Esophagus squamous epithelium (tissue), 5 donors: ENCODE data around the gene BEST2. TPM values are rescaled to one million over a fixed set of nuclear protein-coding genes. Genes with fewer than 3 reads are reported as not detected.
A peak's percentile ranks its signal among the peaks of the same experiment; 100 is the strongest.

Experiments
- DNase-seq: peaks from one replicate; lab custom pipeline; 2025; lab: John Stamatoyannopoulos, UW
- H3K27ac ChIP-seq, 4 donors: fragments of 200-600 bp; sonication (generic); one replicate each; pipeline ENCODE4 v1.5.1; 2016 to 2019; ENCODE audit warnings: mild to moderate bottlenecking in 1 of 4
- H3K27me3 ChIP-seq, 4 donors: fragments of 200-600 bp; sonication (generic); 1 replicate in 3 of 4; 2 replicates in 1 of 4; pipeline versions ENCODE4 v1.5.1 to v1.6.0; 2017 to 2021; ENCODE audit warnings: antibody characterized with exemption in 1 of 4
- H3K36me3 ChIP-seq, 3 donors: fragments of 200-600 bp; sonication (generic); one replicate each; pipeline ENCODE4 v1.5.1; 2016 to 2019
- H3K4me1 ChIP-seq, 3 donors: fragments of 200-600 bp; sonication (generic); one replicate each; pipeline ENCODE4 v1.5.1; 2017 to 2019
- H3K4me3 ChIP-seq, 4 donors: fragments of 200-600 bp; sonication (generic); 1 replicate in 3 of 4; 2 replicates in 1 of 4; pipeline ENCODE4 v1.5.1; 2016 to 2019; ENCODE audit warnings: mild to moderate bottlenecking in 2 of 4, moderate library complexity in 1 of 4
- H3K9me3 ChIP-seq, 3 donors: fragments of 200-600 bp; sonication (generic); one replicate each; pipeline ENCODE4 v1.5.1; 2016 to 2019
- CTCF ChIP-seq, 6 experiments: fragments of 450-650 bp in 4 of 6; fragments of 200-600 bp in 2 of 6; sonication (generic) in 2 of 6; IDR thresholded peaks; one replicate each; pipeline ENCODE4 v1.5.1; 2016 to 2019; ENCODE audit warnings: antibody characterized with exemption in 6 of 6, mild to moderate bottlenecking in 4 of 6, moderate library complexity in 4 of 6
- POLR2A ChIP-seq, 4 donors: fragments of 450-650 bp; IDR thresholded peaks; one replicate each; pipeline ENCODE4 v1.6.1; 2017; ENCODE audit warnings: antibody characterized with exemption in 4 of 4, mild to moderate bottlenecking in 4 of 4, moderate library complexity in 3 of 4
- WGBS, 2 donors: methylation state at CpG; one replicate each; pipeline ENCODE4 v1.1.5; 2018; 5-methylcytosine and 5-hydroxymethylcytosine counted together
- intact Hi-C: fragments of 100-400 bp; cut with DNase I; formaldehyde crosslinking; loops from one replicate; pipeline ENCODE4 v1.15.0; 2022
- total RNA-seq, 4 donors: library from RNA; depleted of rRNA; stranded (reverse); fragments of >200 nt; gene quantifications; one replicate each; pipeline ENCODE4 v1.1.0, GENCODE V29; 2016
- donor health status: DM: yes; HTN: yes; CAD: no.

The BEST2 gene
- total RNA-seq, 4 donors from 2014 or later = 0.27 to 1.3 TPM; not detected in 2

DNA sequence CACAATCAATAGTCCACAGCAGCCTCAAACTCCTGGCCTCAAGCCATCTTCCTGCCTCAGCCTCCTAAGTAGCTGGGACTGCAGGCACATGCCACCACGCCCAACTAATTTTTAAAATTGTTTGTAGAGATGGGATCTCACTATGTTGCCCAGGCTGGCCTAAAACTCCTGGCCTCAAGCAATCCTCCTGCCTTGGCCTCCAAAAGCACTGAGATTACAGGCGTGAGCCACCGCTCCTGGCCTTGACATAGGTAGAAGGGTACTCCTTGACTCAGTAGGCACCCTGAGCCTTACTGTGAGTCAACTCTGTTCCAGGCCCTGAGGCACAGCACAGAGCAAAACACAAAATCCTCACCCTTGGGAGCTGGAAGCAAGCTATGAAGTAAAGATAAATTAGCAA is 35.7 kb upstream of the BEST2 start:
- TF ChIP-seq POLR2A (IDR thresholded peaks at IDR 0.05) (no peak), CTCF (IDR thresholded peaks at IDR 0.05) (no peak)
- Histone ChIP-seq H3K36me3 (peaks cover 35 to 86% (median 43%) of the 10 kb centered on the region in 3 donors), H3K4me1 (peaks cover 4 to 44% (median 10%) of the 10 kb centered on the region in 3 donors), H3K27me3 (no peaks in the 10 kb centered on the region), H3K9me3 (no peaks in the 10 kb centered on the region), H3K27ac (no peak overlapping the region), H3K4me3 (no peak overlapping the region)
- intact Hi-C loops = loop anchor here (10.0 kb wide), 1 partner anchor 89 kb away; the partner anchor contains the start of genes PRDX2, RNASEH2A and THSD8
- DNase-seq = no peak
- 86 to 100% methylated on average over 1 to 3 of the region's 3 CpGs for WGBS, 2 donors

DNA sequence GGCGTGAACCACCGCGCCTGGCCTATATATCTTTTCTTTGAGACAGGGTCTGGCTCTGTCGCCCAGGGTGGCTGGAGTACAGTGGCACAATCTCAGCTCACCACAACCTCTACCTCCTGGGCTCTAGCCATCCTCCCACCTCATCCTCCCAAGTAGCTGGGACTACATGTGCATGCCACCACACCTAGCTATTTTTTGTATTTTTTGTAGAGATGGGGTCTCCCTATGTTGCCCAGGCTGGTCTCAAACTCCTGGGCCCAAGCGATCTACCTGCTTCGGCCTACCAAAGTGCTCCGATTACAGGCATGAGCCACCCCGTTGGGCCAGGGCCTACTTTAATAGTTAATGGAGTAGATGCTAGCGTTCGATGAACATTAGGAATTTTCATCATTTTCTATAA is 31.3 kb upstream of the BEST2 start:
- H3K27me3 ChIP-seq = no peaks in the 10 kb centered on the region
- peak overlapping the region; percentile 93 to 98 (median 97) for H3K27ac ChIP-seq
- WGBS, 2 donors = 83 to 87% methylated on average over 9 to 10 of the region's 10 CpGs
- intact Hi-C loops = no loop called here
- peak overlapping the region in 3 of 4 donors; percentile 81 to 91 (median 85) for H3K4me3 ChIP-seq
- no peak for DNase-seq
- peaks cover 9 to 43% (median 19%) of the 10 kb centered on the region in 3 donors for H3K36me3 ChIP-seq
- TF ChIP-seq CTCF (IDR thresholded peaks at IDR 0.05) = no peak
- TF ChIP-seq POLR2A (IDR thresholded peaks at IDR 0.05) = no peak
- no peaks in the 10 kb centered on the region for H3K9me3 ChIP-seq
- peaks cover 15 to 71% (median 22%) of the 10 kb centered on the region in 3 donors for H3K4me1 ChIP-seq

DNA sequence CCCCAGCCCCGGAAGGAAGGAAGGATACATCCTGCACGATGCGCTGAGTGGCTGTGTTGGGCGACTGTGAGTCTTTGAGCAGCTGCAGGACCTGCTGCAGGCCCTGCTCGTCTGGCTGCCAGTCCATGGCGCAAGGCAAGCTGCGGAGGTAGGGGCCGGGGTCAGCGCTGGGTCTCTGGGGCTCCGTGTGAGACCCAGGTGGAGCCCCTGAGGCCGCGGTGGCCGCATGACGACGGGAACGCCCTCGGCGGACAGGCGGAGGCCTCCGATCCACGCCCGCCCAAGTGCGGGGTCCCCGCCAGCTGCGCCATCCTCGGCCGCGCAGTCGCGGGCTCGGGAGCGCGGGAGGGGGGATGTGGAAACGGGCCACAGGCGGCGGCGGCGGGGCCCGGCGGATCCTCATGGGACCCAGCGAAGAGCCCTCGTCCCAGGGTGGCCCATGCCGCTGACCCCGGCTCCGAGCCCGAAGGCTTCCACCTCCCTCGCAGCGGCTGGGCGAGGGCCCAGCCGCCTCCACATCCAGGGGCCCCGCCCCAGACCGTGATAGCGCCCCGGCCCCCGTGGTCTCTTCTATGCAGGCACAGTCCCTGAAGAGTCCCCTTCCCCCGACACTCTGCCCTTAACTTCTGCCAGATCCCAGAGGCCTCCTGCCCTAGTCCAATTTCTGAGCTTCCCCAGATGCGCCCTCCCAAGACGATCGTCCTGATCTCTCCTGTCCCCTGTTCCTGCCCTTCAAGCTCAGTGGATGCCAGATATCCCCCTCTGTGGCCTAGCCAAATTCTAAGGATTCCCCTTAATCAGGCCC is 30.5 kb upstream of the BEST2 start:
- no peak for DNase-seq
- peaks cover 15 to 71% (median 22%) of the 10 kb centered on the region in 3 donors for H3K4me1 ChIP-seq
- TF ChIP-seq POLR2A (IDR thresholded peaks at IDR 0.05) (no peak), CTCF (IDR thresholded peaks at IDR 0.05) (no peak)
- intact Hi-C loops = no loop called here
- WGBS, 2 donors = 0 to 1% methylated on average over 5 to 21 of the region's 59 CpGs
- no peaks in the 10 kb centered on the region for H3K9me3 ChIP-seq
- peak overlapping the region; percentile 93 to 98 (median 97) for H3K27ac ChIP-seq
- H3K4me3 ChIP-seq = peak overlapping the region; percentile 81 to 91 (median 86)
- peaks cover 1 to 36% (median 11%) of the 10 kb centered on the region in 3 donors for H3K36me3 ChIP-seq
- H3K27me3 ChIP-seq = no peaks in the 10 kb centered on the region

DNA sequence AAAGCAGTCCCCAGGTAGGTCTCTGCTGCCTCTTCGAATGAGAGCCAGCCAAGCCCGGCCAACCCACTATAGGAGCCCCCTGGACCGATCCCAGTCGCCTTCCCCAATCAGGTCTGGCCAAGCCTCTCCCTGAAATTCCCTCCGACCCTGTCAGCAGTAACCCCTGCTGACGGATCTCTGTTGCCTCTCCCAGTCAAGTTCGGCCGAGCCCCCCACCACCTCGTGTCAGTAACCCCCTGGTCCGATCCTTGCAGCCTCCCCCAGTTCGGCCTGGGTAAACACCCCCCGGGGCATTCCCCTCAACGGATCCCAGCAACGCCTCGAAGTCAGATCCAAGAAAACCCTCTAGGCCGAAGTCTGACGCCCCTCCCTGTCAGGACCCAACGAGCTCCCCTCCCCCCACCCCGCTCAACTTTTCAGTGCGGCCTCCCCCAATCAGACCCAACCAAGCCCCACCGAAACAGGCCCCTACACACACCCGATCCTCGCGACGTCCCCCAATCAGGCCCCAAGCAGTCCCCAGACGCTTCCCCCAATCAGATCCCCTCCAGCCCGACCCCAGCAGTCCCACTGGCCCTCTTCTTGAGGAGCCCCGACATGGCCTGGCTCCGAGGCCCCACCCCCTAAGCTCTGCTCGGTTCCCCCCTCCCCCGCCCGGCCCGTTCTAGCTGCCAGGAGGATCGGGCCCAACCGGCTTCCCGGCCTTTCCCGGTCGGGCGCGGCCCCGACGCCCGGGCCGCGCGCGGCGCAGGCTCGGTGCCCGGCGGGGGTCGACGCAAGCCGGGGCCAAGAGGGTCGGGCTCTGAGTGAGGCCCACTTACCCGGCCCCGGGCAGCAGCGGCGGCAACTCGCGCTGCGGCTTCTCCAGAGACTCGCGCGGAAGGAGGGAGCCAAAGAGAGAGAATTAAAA is 29.7 kb upstream of the BEST2 start:
- WGBS, 2 donors = 0% methylated on average over 7 to 15 of the region's 65 CpGs
- Histone ChIP-seq H3K27ac (peak overlapping the region; percentile 93 to 98 (median 97)), H3K4me1 (peaks cover 15 to 66% (median 22%) of the 10 kb centered on the region in 3 donors), H3K4me3 (peak overlapping the region; percentile 81 to 91 (median 86)), H3K27me3 (no peaks in the 10 kb centered on the region), H3K9me3 (no peaks in the 10 kb centered on the region), H3K36me3 (peaks cover 0 to 27% (median 9%) of the 10 kb centered on the region in 3 donors)
- DNase-seq = no peak
- TF ChIP-seq CTCF (IDR thresholded peaks at IDR 0.05) = no peak
- TF ChIP-seq POLR2A (IDR thresholded peaks at IDR 0.05) = no peak
- intact Hi-C loops = no loop called here
